BE2C (cell line): ENCODE measurements around the gene HYOU1.

ENCODE experiments used
- DNase-seq: peaks from one replicate; pipeline ENCODE4 v3.0.0-alpha.2; 2020
- H3K27me3 ChIP-seq: fragments of 250-450 bp; sonication (Bioruptor Pico); 2 replicates; pipeline ENCODE4 v1.5.1; 2020; ENCODE audit warnings: mild to moderate bottlenecking
- H3K36me3 ChIP-seq: fragments of 250-450 bp; sonication (Bioruptor Pico); 2 replicates; pipeline ENCODE4 v1.5.1; 2020; ENCODE audit warnings: mild to moderate bottlenecking
- H3K4me1 ChIP-seq: fragments of 250-450 bp; sonication (Bioruptor Pico); 2 replicates; pipeline ENCODE4 v1.5.1; 2020
- H3K4me3 ChIP-seq: 2 replicates; pipeline ENCODE4 v1.5.1; 2011; ENCODE audit warnings: low read depth, low read length
- H3K9me3 ChIP-seq: fragments of 250-450 bp; sonication (Bioruptor Pico); 2 replicates; pipeline ENCODE4 v1.5.1; 2020
- TF ChIP-seq, protein P1 (sequence below): IDR thresholded peaks from 2 replicates; pipeline ENCODE4 v1.5.1; 2012; ENCODE audit warnings: mild to moderate bottlenecking, low read depth, low read length

HYOU1 gene

GRCh38 chr11:119049081-119049480, 7.9 kb downstream of the HYOU1 start:
- H3K27me3 ChIP-seq = no peaks in the 10 kb centered on the region
- H3K36me3 ChIP-seq = peaks cover 78% of the 10 kb centered on the region
- H3K9me3 ChIP-seq = no peaks in the 10 kb centered on the region
- DNase-seq = no peak
- no peak overlapping the region for H3K4me3 ChIP-seq
- H3K4me1 ChIP-seq = no peaks in the 10 kb centered on the region
- TF ChIP-seq, protein P1, sequence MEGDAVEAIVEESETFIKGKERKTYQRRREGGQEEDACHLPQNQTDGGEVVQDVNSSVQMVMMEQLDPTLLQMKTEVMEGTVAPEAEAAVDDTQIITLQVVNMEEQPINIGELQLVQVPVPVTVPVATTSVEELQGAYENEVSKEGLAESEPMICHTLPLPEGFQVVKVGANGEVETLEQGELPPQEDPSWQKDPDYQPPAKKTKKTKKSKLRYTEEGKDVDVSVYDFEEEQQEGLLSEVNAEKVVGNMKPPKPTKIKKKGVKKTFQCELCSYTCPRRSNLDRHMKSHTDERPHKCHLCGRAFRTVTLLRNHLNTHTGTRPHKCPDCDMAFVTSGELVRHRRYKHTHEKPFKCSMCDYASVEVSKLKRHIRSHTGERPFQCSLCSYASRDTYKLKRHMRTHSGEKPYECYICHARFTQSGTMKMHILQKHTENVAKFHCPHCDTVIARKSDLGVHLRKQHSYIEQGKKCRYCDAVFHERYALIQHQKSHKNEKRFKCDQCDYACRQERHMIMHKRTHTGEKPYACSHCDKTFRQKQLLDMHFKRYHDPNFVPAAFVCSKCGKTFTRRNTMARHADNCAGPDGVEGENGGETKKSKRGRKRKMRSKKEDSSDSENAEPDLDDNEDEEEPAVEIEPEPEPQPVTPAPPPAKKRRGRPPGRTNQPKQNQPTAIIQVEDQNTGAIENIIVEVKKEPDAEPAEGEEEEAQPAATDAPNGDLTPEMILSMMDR = no peak

DNA sequence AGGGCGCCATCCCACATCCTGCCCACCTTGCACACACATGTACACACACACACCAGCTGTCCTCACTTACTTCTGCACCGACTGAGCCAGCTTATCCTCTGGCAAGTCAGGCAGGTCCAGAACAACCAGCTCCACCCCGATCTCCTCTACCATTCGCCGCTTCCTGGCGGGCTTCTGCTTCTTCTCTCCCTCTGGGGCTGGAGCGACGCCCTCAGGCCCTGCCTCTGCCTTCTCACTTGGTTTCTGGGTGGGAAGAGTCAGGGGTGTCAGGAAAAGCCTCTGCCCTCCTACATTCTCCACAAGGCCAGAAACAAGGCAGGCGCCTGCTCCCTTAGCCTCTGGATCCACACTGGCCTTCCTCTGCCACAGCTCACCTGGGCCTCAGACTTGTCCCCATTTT, 8.4 kb downstream of the HYOU1 start:
- Histone ChIP-seq H3K36me3 (peaks cover 74% of the 10 kb centered on the region), H3K27me3 (no peaks in the 10 kb centered on the region), H3K4me3 (no peak overlapping the region), H3K4me1 (no peaks in the 10 kb centered on the region), H3K9me3 (no peaks in the 10 kb centered on the region)
- TF ChIP-seq, protein P1 = no peak
- DNase-seq = no peak

DNA sequence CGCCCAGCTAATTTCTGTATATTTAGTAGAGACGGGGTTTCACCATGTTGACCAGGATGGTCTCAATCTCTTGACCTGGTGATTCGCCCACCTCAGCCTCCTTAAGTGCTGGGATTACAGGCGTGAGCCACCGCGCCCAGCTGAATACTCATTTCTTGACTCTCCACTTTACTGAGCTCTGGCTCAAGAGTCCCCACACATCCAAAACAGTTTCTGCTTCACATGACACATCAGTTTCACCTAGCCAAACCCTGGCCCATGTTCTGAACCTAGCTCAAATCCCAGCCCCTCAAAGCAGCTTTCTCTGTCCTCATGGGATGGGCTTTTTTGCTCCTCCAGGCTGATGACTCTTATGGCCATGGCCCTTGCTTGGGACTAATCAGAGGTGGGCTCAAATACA, 9.8 kb downstream of the HYOU1 start:
- Histone ChIP-seq H3K4me1 (no peaks in the 10 kb centered on the region), H3K36me3 (peaks cover 59% of the 10 kb centered on the region), H3K9me3 (no peaks in the 10 kb centered on the region), H3K4me3 (no peak overlapping the region), H3K27me3 (no peaks in the 10 kb centered on the region)
- no peak for DNase-seq
- TF ChIP-seq, protein P1 = no peak

DNA sequence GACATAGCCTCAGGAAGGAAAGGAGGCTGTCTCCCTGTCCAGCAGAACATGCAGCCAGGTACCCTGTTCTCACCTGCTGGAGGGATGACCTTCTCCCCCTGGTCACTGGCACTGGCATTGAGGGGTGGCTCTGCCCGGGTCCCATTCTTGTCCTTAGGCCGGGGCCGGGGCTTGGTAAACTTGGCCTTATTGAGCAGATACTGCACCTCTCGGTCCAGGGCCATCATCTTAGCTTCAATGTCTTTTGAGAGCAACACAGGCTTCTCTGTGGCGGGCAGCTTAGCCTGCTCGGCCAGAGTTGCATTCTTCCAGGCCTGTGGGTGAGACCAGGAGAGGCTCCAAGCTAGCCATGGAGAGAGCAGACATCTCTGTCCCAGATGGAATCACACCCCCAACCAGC, 10.5 kb downstream of the HYOU1 start:
- Histone ChIP-seq H3K4me1 (no peaks in the 10 kb centered on the region), H3K27me3 (no peaks in the 10 kb centered on the region), H3K9me3 (no peaks in the 10 kb centered on the region), H3K4me3 (no peak overlapping the region), H3K36me3 (peaks cover 53% of the 10 kb centered on the region)
- DNase-seq = no peak
- TF ChIP-seq, protein P1 = no peak

DNA sequence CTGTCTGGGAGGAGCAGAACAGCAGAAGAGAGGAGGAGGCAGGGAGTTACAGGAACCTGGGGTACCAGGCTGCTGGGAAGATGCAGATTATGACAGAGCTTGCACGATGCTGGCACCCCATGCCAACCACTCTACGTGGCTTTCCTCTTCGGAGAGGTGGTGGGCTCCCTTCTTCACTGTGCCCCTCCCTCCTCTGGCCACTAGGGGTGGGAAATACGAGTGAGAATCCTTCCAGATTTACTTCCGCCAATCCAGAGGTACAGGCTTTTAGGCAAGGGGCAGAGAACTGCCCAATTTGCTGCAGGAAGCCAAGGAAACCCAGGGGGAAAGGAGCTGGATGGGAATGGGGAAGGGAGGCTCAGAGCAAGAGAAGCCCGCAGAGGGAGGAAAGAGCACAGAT, 12.3 kb downstream of the HYOU1 start:
- TF ChIP-seq, protein P1 = peak; percentile 42
- H3K4me3 ChIP-seq = no peak overlapping the region
- no peaks in the 10 kb centered on the region for H3K27me3 ChIP-seq
- DNase-seq = no peak
- no peaks in the 10 kb centered on the region for H3K9me3 ChIP-seq
- H3K36me3 ChIP-seq = peaks cover 39% of the 10 kb centered on the region
- H3K4me1 ChIP-seq = no peaks in the 10 kb centered on the region

DNA sequence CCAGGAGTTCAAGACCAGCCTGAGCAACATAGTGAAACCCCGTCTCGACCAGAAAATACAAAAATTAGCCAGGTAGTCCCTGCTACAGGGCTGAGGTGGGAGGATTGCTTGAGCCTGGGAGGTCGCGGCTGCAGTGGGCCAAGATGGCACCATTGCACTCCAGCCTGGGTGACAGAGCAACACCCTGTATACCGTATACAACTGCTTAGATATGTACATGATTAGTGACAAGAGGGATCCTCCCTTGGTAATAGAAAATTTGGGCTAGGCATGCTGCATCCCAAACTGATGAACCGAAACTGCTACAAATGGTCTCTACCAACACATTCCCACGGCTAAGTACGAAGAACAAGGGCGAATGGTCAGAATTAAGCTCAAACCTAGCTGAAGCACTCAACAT, 14.1 kb downstream of the HYOU1 start:
- no peak for DNase-seq
- Histone ChIP-seq H3K36me3 (peaks cover 21% of the 10 kb centered on the region), H3K27me3 (no peaks in the 10 kb centered on the region), H3K4me1 (no peaks in the 10 kb centered on the region), H3K4me3 (no peak overlapping the region), H3K9me3 (no peaks in the 10 kb centered on the region)
- TF ChIP-seq, protein P1 = no peak
